ENCODE measurements around the gene C10orf88.
"Not testable (repeated sequence)": the region's sequence is repeated elsewhere in the genome, so short reads cannot be mapped to it uniquely, and the experiment has no call there.

The C10orf88 gene

DNA sequence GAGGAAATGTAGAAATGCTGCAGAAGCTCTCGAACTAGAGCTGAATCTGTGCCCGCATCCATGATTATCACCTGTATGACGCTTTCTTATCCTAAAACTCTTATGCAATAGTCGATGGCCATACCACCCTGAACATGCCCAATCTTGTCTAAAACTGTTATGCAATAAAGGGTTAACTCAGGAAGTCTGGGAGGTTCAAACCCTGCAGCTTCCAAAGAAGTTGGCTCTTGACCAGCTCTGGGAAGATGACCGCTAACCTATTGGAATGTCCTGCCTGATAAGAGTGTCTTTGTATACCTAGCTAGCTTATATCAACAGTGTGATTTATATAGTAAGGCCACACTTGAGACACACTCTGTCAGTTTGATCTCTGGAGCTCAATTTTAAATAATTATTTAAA lies 3.4 kb upstream of the C10orf88 start:
- peak; percentile 1 for DNase-seq (ENCODE audit: low spot score)

DNA sequence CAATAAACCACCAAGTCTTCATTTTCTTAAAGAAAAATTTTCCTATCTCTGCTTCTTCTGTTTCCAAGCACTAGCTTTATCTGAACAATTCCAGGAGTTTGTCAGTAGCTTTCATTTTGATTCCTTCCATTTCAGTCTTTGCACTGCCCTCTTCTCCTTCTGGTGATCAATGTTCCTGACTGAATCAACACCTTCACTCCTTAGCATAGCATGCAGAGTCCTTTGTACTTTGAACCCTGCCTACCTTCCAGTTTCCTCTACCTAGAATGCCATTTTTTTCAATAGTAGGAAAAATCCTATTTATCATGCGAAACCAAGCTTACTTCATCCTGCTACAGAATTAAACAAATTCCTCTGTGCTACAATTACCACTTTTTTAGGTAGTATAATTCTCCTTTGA lies 1.9 kb upstream of the C10orf88 start:
- no peak for DNase-seq (ENCODE audit: low spot score)

DNA sequence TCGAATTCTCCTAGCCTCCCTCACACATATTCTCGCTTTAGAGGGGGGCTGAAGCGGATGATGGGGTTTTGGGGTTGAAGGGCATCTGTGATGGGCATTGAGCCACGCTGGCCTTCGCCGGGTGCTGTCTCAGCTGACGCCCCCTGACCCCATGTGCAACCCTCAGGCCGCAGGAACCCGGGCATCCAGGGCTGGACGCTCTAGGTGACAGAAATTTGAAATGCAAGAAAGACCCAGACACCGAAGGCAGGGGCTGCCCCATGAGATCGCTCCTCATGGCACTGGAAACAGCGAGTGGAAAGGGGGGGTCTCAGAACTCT lies 664 bp upstream of the C10orf88 start:
- no peak for DNase-seq (ENCODE audit: low spot score)

DNA sequence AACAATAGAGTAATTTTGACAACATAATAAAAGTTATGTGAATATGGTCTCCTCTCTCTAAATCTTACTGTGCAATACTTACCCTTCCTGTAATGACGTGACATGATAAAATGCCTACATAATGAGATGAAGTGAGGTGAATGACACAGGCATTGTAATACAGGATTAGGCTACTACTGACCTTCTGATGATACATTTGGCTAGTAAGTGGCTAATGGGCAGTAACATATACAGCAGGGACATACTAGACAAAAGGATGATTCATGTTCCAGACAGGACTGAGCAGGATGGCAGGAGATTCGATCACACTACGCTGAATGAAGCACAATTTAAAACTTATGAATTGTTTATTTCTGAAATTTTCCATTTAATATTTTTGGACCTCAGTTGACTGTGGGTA lies 4.7 kb downstream of the C10orf88 start:
- no peak for DNase-seq (ENCODE audit: low spot score)

DNA sequence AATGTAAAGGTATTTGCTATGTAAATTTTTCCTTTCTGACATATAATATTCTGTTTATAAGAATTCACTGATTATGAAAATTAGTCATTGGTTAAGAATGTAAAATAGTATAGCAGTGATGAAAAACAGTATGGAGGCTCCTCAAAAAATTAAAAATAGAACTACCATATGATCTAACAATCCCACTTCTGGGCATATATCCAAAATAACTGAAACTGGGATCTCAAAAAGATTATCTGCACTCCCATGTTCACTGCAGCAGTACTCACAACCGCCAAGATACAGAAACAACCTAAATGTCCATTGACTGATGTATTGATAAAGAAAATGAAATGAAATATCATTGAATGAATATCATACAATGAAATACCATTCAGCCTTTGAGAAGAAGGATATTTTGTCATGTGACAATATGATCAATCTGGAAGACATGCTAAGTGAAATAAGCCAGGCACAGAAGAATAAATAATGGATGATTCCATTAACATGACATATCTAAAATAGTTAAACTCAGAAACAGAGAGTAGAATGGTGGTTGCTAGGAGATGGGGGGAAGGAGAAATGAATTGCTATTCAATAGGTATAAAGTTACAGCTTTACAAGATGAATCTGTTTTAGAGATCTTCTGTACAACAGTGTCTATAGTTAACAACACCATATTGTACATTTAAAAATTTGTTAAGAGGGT lies 14.0 kb downstream of the C10orf88 start:
- no peak for DNase-seq (ENCODE audit: low spot score)

DNA sequence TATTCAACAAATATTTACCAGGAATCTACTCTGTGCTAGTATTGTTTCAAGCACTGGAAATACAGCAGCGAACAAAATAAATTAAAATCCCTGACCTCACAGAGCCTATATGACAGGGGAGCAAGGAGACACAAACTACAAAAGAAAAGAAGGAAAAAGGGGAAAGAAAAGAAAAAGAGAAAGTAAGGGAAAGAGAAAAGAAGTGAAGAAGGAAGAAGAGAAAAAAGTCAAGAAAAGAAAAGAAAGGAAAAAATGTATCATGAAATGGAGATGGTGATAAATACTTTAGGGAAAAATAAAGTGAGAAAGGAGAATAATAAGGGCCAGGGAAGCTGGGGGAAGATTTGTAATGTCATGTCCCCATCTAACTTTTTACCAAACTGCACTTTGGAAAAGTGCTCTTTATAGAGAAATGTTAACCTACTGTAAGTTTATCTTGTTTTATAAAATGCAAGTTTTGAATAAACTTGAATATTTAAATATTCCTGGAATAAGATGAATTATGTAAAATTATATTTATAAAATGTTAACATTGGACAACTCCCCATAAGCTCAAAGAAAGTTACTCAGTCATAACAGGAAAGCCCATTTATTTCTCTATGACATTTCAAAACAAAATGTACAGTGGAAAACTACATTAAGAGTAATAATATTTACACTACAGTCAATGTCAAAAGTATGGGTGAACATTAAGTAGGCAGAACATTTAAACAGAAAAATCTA lies 14.7 kb downstream of the C10orf88 start:
- DNase-seq (ENCODE audit: low spot score): no peak

DNA sequence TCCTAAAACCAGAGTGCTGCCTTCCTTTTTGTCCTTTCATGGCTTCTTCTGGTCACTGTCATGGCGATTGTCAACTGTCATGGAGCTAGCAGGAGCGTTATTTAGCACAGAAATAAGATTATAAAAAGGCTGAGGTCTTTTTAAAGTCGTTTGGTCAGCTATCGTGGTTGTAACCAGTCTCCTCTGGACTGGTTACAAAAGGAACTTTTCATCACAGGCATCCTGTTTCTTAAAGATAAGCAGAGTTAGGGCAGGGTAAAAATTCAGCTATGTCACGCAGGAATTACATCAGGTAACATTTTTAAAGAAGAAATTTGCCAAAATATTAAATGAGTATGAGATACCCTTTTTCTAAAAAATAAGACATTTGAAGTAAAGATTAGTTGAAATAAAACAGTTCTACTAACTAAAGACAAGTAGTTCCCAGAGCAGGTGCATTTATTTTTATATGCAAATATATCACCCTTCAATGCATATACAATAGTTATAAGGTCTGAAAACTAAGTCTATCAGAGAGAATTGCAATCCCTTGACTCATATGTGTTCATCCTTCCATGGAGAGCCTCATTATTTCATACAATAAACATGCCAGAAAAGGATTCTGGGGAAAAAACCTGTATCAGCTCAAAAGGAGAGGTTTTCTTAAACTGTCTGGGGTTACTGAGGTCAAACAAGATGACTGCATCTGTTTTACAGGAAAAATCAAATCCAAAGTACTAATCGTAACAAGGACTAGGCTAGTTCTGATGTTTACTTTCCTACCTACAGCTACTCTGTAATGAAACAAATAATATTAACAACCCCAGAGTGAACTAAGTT lies 22.7 kb downstream of the C10orf88 start:
- peak; percentile 49 for DNase-seq (ENCODE audit: low spot score)

DNA sequence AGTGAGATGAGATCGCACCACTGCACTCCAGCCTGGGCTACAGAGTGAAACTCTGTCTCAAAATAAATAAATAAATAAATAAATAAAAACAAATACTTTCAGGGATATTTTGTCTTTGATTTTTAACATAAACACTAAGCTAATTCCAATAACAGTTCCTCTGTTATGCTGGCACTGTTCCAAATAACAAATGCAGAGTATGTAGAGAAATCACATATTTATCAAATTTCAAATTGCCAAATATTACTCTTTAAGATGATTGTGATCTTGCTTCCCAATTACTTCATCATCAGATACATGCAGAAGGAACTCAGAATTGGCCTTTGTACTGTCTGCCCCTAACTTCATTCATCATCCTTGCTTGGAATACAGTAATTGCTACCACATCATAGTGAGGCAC lies 23.9 kb downstream of the C10orf88 start:
- no peak for DNase-seq (ENCODE audit: low spot score)

DNA sequence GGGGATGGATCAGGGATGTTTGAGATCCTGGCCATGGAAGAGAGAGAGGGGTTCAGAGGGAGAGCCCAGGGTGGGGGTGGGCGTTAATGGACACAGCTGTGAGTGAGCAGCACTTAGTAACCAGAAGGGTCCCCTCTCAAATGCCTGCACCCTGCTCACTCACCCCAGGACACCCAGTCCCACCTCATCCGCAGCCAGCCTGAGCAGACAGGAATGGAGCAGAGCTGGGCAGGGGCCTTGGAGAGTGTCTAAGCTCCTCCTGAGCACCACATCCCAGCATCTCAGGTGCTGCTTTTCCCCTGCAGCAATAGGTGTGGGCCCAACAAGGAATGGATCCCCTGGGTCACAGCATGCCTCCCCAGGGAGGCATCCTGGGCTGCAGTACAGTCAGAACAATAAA lies 38.3 kb downstream of the C10orf88 start:
- no peak for DNase-seq (ENCODE audit: low spot score)

DNA sequence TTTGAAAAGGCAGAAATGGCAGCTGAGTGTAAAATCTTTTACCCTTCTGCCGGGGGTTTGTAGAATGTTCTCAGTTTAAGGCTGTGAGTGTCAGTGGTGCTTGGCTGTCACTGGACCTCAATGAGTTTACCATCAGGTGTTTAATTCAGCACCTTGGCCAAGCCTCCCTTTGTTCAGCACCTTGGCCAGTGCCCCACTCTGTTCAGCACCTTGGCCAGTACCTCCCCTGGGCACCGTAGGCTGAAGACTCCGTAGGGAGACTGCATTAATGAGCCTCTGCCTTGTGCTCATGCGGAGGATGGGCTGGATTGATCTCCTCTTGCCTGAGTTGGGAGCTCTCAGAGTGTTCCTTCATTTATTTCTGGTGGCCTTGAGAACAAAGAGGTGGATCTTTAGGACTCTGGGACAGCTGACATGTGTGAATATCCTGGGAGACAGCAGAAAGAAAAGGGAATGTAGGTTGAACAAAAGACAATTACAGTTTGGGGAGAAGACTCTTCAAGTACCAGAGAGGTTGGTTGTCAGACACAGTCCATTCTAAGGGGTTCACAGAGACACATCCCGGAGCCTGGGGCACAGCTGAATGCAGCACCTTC lies 42.0 kb downstream of the C10orf88 start:
- DNase-seq (ENCODE audit: low spot score): peak; percentile 55

DNA sequence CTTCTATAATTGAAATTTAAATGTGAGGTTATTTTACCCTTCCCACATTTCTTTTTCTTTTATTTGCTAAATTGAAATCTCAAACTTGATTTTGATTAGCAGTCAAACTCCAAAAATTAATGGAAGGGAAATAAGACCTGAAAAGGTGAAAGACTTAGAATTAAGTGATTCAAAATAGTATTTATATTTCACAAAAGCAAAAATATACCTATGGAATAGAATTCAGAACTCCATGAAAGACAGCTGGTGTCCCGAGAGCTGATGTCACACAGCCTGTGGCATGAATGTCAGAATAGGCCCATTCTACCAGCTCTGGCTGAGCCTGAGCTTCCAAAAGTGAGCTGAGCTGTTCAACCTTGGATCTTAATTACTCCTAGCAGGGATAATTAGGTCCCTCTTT lies 43.7 kb downstream of the C10orf88 start, which contains the start of gene FAM24A:
TSS of gene FAM24A (plus strand) at position 301 of the 400 bp plus-strand sequence. CDS start 1,025 bp downstream, outside the sequence.
- DNase-seq (ENCODE audit: low spot score): no peak

DNA sequence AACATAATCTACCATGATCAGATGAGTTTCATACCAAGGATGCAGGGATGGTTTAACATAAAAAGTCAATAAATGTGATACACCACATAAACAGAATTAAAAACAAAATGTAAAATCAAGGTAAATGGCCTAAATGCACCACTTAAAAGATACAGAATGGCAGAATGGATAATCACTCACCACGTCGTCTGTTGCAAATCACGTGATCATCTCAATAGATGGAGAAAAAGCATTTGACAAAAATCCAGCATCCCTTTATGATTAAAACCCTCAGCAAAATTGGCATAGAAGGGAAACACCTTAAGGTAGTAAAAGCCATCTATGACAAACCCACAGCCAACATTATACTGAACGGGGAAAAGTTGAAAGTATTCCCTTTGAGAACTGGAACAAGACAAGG lies 50.2 kb downstream of the C10orf88 start:
- not testable (repeated sequence) for DNase-seq (ENCODE audit: low spot score)

DNA sequence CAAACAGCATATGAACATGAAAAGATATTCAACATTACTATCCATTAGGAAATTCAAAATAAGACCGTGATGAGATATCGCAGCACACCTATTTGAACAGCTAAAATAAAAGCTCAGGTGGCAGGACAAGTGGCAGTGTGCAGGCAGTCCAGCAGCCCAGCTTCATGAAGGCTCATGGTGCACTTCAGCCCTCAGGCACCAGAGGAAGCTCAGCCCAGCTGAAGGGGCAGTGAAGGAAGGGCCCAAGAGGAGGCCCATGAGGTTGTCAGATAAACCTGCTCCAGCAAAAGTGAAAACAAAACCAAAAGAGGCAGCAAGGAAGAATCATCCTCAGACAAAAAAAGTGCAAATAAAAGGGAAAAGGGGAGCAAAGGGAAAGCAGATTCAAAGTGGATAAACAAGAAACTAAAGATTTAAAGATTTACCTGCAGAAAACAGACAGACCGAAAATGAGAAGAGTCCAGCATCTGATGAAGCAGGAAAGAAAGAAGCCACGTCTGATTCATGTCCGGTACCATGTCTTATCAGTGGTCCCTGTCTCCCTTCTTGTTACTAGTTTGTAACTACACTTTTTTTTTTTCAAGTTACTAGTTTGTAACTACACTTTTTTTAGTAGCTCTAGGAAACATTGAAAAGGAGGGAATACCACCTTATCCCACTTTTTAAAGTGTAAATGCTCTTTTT lies 59.6 kb downstream of the C10orf88 start:
- DNase-seq (ENCODE audit: low spot score): no peak

DNA sequence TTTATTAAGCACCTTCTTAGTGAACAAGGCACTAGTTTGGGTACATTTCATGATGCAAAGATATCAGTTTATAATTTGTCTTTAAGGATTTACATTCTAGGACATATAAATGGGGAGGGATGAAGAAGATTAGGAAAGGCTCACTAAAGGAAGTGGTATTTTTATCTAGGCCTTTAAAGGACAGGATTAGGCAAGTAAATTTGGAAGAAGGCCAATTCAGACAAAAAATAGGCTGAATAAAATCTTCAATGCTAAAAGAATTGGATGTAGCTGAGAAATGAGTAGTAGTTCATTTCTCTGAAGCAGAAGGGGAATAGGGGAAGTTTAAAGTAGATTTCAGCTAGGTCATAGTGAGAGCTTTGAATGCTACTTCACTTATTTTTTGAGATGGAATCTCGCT lies 69.9 kb downstream of the C10orf88 start:
- DNase-seq (ENCODE audit: low spot score): no peak

DNA sequence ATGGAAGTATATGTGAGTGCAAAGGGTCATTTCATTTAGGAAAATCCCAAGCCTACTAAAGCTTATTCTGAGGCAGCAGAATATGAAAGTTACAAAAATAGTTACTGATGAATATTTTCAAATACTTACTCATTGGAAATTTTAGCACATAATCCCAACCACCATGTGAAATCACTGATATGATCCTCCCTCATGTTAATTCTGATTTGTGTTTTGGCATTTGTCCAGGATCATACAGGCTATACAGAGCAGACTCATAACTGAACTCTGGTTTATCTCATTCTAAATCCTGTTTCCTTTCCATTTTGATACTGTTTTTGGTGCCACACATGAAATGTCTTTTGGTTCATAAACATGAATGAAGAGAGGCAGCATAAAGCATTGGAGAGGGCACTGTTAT lies 71.3 kb downstream of the C10orf88 start:
- DNase-seq (ENCODE audit: low spot score): no peak
